Cardiac muscle cell (in vitro differentiated cells and primary cell): ENCODE results near the gene PDZD7. TPM values are rescaled to one million over a fixed set of nuclear protein-coding genes. Genes with fewer than 3 reads are reported as not detected.
A peak's percentile ranks its signal among the peaks of the same experiment; 100 is the strongest.

Experiments
- DNase-seq, 2 donors: peaks; one replicate each; pipeline versions ENCODE4 v3.0.0 to v3.0.0-alpha.2; 2010 to 2017; ENCODE audit warnings: low read depth in 1 of 2, low spot score in 1 of 2
- H3K27ac ChIP-seq: fragments of 200-600 bp; sonication (generic); 2 replicates; pipeline ENCODE4 v1.5.1; 2016
- H3K27me3 ChIP-seq: fragments of 200-600 bp; sonication (generic); 2 replicates; pipeline ENCODE4 v1.6.0; 2016; ENCODE audit warnings: control low read depth
- H3K36me3 ChIP-seq: fragments of 200-600 bp; sonication (generic); 2 replicates; pipeline ENCODE4 v1.5.1; 2016; ENCODE audit warnings: control low read depth
- H3K4me1 ChIP-seq: fragments of 200-600 bp; sonication (generic); 2 replicates; pipeline ENCODE4 v1.8.1; 2017; ENCODE audit warnings: low read depth, mild to moderate bottlenecking, mixed run types
- H3K4me3 ChIP-seq: fragments of 200-600 bp; sonication (generic); 2 replicates; pipeline ENCODE4 v1.5.1; 2016; ENCODE audit warnings: mild to moderate bottlenecking
- H3K9me3 ChIP-seq: fragments of 200-600 bp; sonication (generic); 2 replicates; pipeline ENCODE4 v1.5.1; 2017; ENCODE audit warnings: low read depth, mild to moderate bottlenecking, control low read depth
- CTCF ChIP-seq: IDR thresholded peaks from 2 replicates; pipeline ENCODE4 v1.5.1; 2012; ENCODE audit warnings: low read depth, mild to moderate bottlenecking, low read length
- polyA plus RNA-seq: library from polyadenylated mRNA; unstranded; fragments of >200 nt; fragmentation: Nextera tagmentation; extraction: Ambion mirVana; gene quantifications from 2 replicates; pipeline ENCODE4 v1.2.1, GENCODE V29; 2016
- total RNA-seq: library from RNA; depleted of rRNA; stranded (reverse); fragments of >200 nt; gene quantifications from 2 replicates; pipeline ENCODE4 v1.2.3, GENCODE V29; 2016

The PDZD7 gene
- total and polyA plus RNA-seq, 2 experiments from 2014 or later = 4.5 to 7.7 TPM

- no peaks in the 10 kb centered on the region for H3K36me3 ChIP-seq
- TF ChIP-seq CTCF = no peak
- no peak overlapping the region for H3K27ac ChIP-seq
- DNase-seq = peak in 1 of 2 donors; percentile 53
- no peak overlapping the region for H3K4me3 ChIP-seq
- no peaks in the 10 kb centered on the region for H3K9me3 ChIP-seq
- peaks cover 20% of the 10 kb centered on the region for H3K27me3 ChIP-seq
- H3K4me1 ChIP-seq = peaks cover 14% of the 10 kb centered on the region
These were observed 15.9 kb downstream of the PDZD7 start for GRCh38 chr10:101014966-101015581.

GRCh38 chr10:101014230-101014884, 16.6 kb downstream of the PDZD7 start:
- no peaks in the 10 kb centered on the region for H3K9me3 ChIP-seq
- peaks cover 20% of the 10 kb centered on the region for H3K27me3 ChIP-seq
- no peak overlapping the region for H3K4me3 ChIP-seq
- peak; percentile 68 to 80 for DNase-seq
- no peak overlapping the region for H3K27ac ChIP-seq
- no peaks in the 10 kb centered on the region for H3K36me3 ChIP-seq
- TF ChIP-seq CTCF = peak; percentile 97
- H3K4me1 ChIP-seq = peaks cover 14% of the 10 kb centered on the region

- Histone ChIP-seq H3K36me3 (no peaks in the 10 kb centered on the region), H3K4me1 (peaks cover 11% of the 10 kb centered on the region), H3K4me3 (no peak overlapping the region), H3K9me3 (no peaks in the 10 kb centered on the region), H3K27me3 (peaks cover 15% of the 10 kb centered on the region), H3K27ac (no peak overlapping the region)
- no peak for DNase-seq
- no peak for TF ChIP-seq CTCF
These were observed 17.5 kb downstream of the PDZD7 start for GRCh38 chr10:101013365-101013825.

- peak; percentile 91 to 94 for DNase-seq
- H3K27ac ChIP-seq = no peak overlapping the region
These were observed 18.2 kb downstream of the PDZD7 start for GRCh38 chr10:101012525-101013364.

More at GRCh38 chr10:101012525-101013364, 18.2 kb downstream of the PDZD7 start:
- Histone ChIP-seq H3K4me1 (peaks cover 11% of the 10 kb centered on the region), H3K4me3 (no peak overlapping the region), H3K27me3 (peaks cover 9% of the 10 kb centered on the region), H3K9me3 (no peaks in the 10 kb centered on the region), H3K36me3 (no peaks in the 10 kb centered on the region)
- peak; percentile 94 for TF ChIP-seq CTCF
